Osteoblast (primary cell): ENCODE measurements around the gene KLF5. TPM values are rescaled to one million over a fixed set of nuclear protein-coding genes. Genes with fewer than 3 reads are reported as not detected.
A peak's percentile ranks its signal among the peaks of the same experiment; 100 is the strongest.

Experiments
- DNase-seq: peaks from one replicate; pipeline ENCODE4 v3.0.0; 2011; ENCODE audit warnings: low spot score, mixed read lengths; ENCODE audit not compliant: insufficient read length; ENCODE audit errors: missing footprints
- H2AFZ ChIP-seq: 2 replicates; pipeline ENCODE4 v1.6.0; 2011; ENCODE audit warnings: mild to moderate bottlenecking, low read length
- H3K27ac ChIP-seq: 2 replicates; pipeline ENCODE4 v1.5.1; 2011; ENCODE audit warnings: mild to moderate bottlenecking, low read depth, low read length, moderate library complexity
- H3K27me3 ChIP-seq: 2 replicates; pipeline ENCODE4 v1.6.0; 2012; ENCODE audit warnings: mild to moderate bottlenecking, control low read depth, inconsistent platforms, low read length, moderate library complexity; ENCODE audit not compliant: insufficient read depth
- H3K36me3 ChIP-seq: 2 replicates; pipeline ENCODE4 v1.5.1; 2011; ENCODE audit warnings: mild to moderate bottlenecking, low read length, control low read depth, moderate library complexity; ENCODE audit not compliant: insufficient read depth
- H3K4me1 ChIP-seq: 2 replicates; pipeline ENCODE4 v1.5.1; 2011; ENCODE audit warnings: mild to moderate bottlenecking, low read length, control low read depth, moderate library complexity; ENCODE audit not compliant: insufficient read depth
- H3K4me2 ChIP-seq: 2 replicates; pipeline ENCODE4 v1.6.0; 2011; ENCODE audit warnings: mild to moderate bottlenecking, low read length; ENCODE audit not compliant: insufficient read depth
- H3K4me3 ChIP-seq: fragments of 200-600 bp; sonication (generic); 3 replicates; pipeline ENCODE4 v1.5.1; 2012; ENCODE audit warnings: mild to moderate bottlenecking, low read length, inconsistent platforms; ENCODE audit not compliant: insufficient read depth
- H3K79me2 ChIP-seq: 2 replicates; pipeline ENCODE4 v1.6.0; 2012; ENCODE audit warnings: mild to moderate bottlenecking, low read length, control low read depth, inconsistent platforms; ENCODE audit not compliant: insufficient read depth
- H3K9me3 ChIP-seq: 2 replicates; pipeline ENCODE4 v1.5.1; 2011; ENCODE audit warnings: low read depth, low read length, control low read depth
- H4K20me1 ChIP-seq: 2 replicates; pipeline ENCODE4 v1.6.0; 2012; ENCODE audit warnings: mild to moderate bottlenecking, low read length, control low read depth; ENCODE audit not compliant: insufficient read depth
- CTCF ChIP-seq: IDR thresholded peaks from 2 replicates; pipeline ENCODE4 v1.5.1; 2011; ENCODE audit warnings: mild to moderate bottlenecking, low read depth, low read length, moderate library complexity; ENCODE audit errors: extremely low read depth
- total RNA-seq: library from RNA; depleted of rRNA; stranded (reverse); fragments of >200 nt; gene quantifications from 2 replicates; pipeline ENCODE4 v1.2.3, GENCODE V29; 2012

KLF5 gene
- total RNA-seq, 1 donor, result 4.0 TPM

GRCh38 chr13:73059460-73060250, 850 bp downstream of the KLF5 start:
- Histone ChIP-seq H3K27me3 (peaks cover 9% of the 10 kb centered on the region), H3K27ac (peak overlapping the region; percentile 86), H3K4me1 (peaks cover 21% of the 10 kb centered on the region), H3K4me2 (peak overlapping the region; percentile 98), H3K4me3 (peak overlapping the region; percentile 80), H3K9me3 (no peaks in the 10 kb centered on the region), H4K20me1 (no peaks in the 10 kb centered on the region), H3K79me2 (no peaks in the 10 kb centered on the region), H2AFZ (peak overlapping the region; percentile 82), H3K36me3 (peaks cover 7% of the 10 kb centered on the region)
- TF ChIP-seq CTCF, result no peak
- peak; percentile 56 for DNase-seq

GRCh38 chr13:73060251-73061160, 1.7 kb downstream of the KLF5 start:
- peak; percentile 94 for DNase-seq
- no peaks in the 10 kb centered on the region for H4K20me1 ChIP-seq
- H3K4me2 ChIP-seq, result peak overlapping the region; percentile 98
- H3K9me3 ChIP-seq, result no peaks in the 10 kb centered on the region
- no peak for TF ChIP-seq CTCF
- peaks cover 7% of the 10 kb centered on the region for H3K36me3 ChIP-seq
- peak overlapping the region; percentile 86 for H3K27ac ChIP-seq
- peaks cover 9% of the 10 kb centered on the region for H3K27me3 ChIP-seq
- peak overlapping the region; percentile 80 for H3K4me3 ChIP-seq
- H2AFZ ChIP-seq, result peak overlapping the region; percentile 82
- peaks cover 21% of the 10 kb centered on the region for H3K4me1 ChIP-seq
- H3K79me2 ChIP-seq, result no peaks in the 10 kb centered on the region

GRCh38 chr13:73061473-73061872, 2.7 kb downstream of the KLF5 start:
- Histone ChIP-seq H3K4me1 (peaks cover 12% of the 10 kb centered on the region), H3K4me3 (no peak overlapping the region), H3K4me2 (peak overlapping the region; percentile 98), H3K36me3 (peaks cover 7% of the 10 kb centered on the region), H4K20me1 (no peaks in the 10 kb centered on the region), H3K27ac (no peak overlapping the region), H3K27me3 (peaks cover 9% of the 10 kb centered on the region), H2AFZ (no peak overlapping the region), H3K9me3 (no peaks in the 10 kb centered on the region), H3K79me2 (no peaks in the 10 kb centered on the region)
- no peak for DNase-seq
- TF ChIP-seq CTCF, result no peak

- DNase-seq, result peak; percentile 61
- Histone ChIP-seq H3K27ac (no peak overlapping the region), H3K4me3 (no peak overlapping the region), H4K20me1 (no peaks in the 10 kb centered on the region), H3K36me3 (peaks cover 7% of the 10 kb centered on the region), H3K79me2 (no peaks in the 10 kb centered on the region), H3K4me1 (peaks cover 12% of the 10 kb centered on the region), H3K4me2 (peak overlapping the region; percentile 98), H3K27me3 (peaks cover 9% of the 10 kb centered on the region), H3K9me3 (no peaks in the 10 kb centered on the region), H2AFZ (no peak overlapping the region)
- TF ChIP-seq CTCF, result no peak
Measured at GRCh38 chr13:73061876-73062275, 3.1 kb downstream of the KLF5 start.
